HCT116 (cell line): ENCODE data around the gene CHTF18. TPM values are rescaled to one million over a fixed set of nuclear protein-coding genes. Genes with fewer than 3 reads are reported as not detected.

Source experiments
- ATAC-seq: fragments of 200-7000 bp; cut with Tn5 transposase; 2 replicates; pipeline ENCODE4 v1.9.1; 2020; ENCODE audit warnings: mild to moderate bottlenecking, moderate library complexity
- BruUV-seq: library from RNA; stranded (reverse); fragments of 400-500 nt; replicated peaks from 2 replicates; lab custom pipeline; 2021; lab: Mats Ljungman, UMichigan
- CTCF ChIA-PET: fragments of 300-600 bp; sonication (Branson Sonifier 250); formaldehyde crosslinking; loops from one replicate; lab custom pipeline; 2021; ENCODE audit warnings: antibody characterized with exemption; lab: Charles Lee
- POLR2A ChIA-PET: fragments of 300-600, 350-600 bp; sonication (Branson Sonifier 250); formaldehyde crosslinking; loops from one replicate; lab custom pipeline; 2021; ENCODE audit warnings: antibody characterized with exemption; lab: Charles Lee
- RAD21 ChIA-PET, 2 experiments: fragments of 300-600 bp; sonication (Branson Sonifier 250); formaldehyde crosslinking; loops; one replicate each; lab custom pipeline; 2023; ENCODE audit warnings: low total read pairs in 2 of 2; ENCODE audit not compliant: uncharacterized antibody in 2 of 2, unreplicated experiment in 2 of 2, low non-redundant PET in 1 of 2; lab: Charles Lee
- DNase-seq: peaks from one replicate; pipeline ENCODE4 v3.0.0-alpha.2; 2010; ENCODE audit warnings: low read depth, low spot score
- H2AFZ ChIP-seq: fragments of 200-600 bp; shearing (Covaris generic), sonication (generic); 2 replicates; pipeline ENCODE4 v1.6.1; 2017; ENCODE audit warnings: low read depth, mixed run types, mixed read lengths, antibody characterized with exemption, low read length; ENCODE audit not compliant: poor library complexity, severe bottlenecking
- H3K27ac ChIP-seq: 2 replicates; pipeline ENCODE4 v1.5.1; 2012; ENCODE audit warnings: low read depth, low read length
- H3K27me3 ChIP-seq: fragments of 200-600 bp; sonication (generic); 2 replicates; pipeline ENCODE4 v1.6.1; 2016; ENCODE audit warnings: mixed run types, low read length, mixed read lengths; ENCODE audit not compliant: insufficient read depth
- H3K36me3 ChIP-seq, 2 experiments: fragments of 200-500 bp in 1 of 2; fragments of 200-600 bp in 1 of 2; sonication (Bioruptor generic) in 1 of 2; sonication (generic) in 1 of 2; 2 replicates each; pipeline versions ENCODE4 v1.5.1 to v1.6.1; 2014 to 2016; ENCODE audit warnings: low read length in 2 of 2, inconsistent platforms in 1 of 2, mixed read lengths in 1 of 2, mixed run types in 1 of 2; ENCODE audit not compliant: insufficient read depth in 2 of 2, control insufficient read depth in 1 of 2
- H3K4me1 ChIP-seq, 2 experiments: fragments of 200-600 bp in 1 of 2; sonication (generic) in 1 of 2; 2 replicates each; pipeline versions ENCODE4 v1.5.1 to v1.6.1; 2012 to 2017; ENCODE audit warnings: low read length in 2 of 2, inconsistent platforms in 1 of 2, mild to moderate bottlenecking in 1 of 2, mixed read lengths in 1 of 2, mixed run types in 1 of 2, moderate library complexity in 1 of 2; ENCODE audit not compliant: insufficient read depth in 2 of 2, control insufficient read depth in 1 of 2
- H3K4me2 ChIP-seq: fragments of 200-600 bp; sonication (generic); 2 replicates; pipeline ENCODE4 v1.6.1; 2017; ENCODE audit warnings: mixed run types, low read length, mixed read lengths
- H3K4me3 ChIP-seq, 2 experiments: fragments of 200-600 bp in 1 of 2; sonication (generic) in 1 of 2; replicated peaks in 1 of 2; 2 replicates each; pipeline ENCODE4 v1.5.1; 2011 to 2016; ENCODE audit warnings: low read length in 2 of 2, control low read depth in 1 of 2, low read depth in 1 of 2, mild to moderate bottlenecking in 1 of 2, mixed read lengths in 1 of 2, mixed run types in 1 of 2
- H3K79me2 ChIP-seq: fragments of 200-600 bp; sonication (generic); 2 replicates; pipeline ENCODE4 v1.6.1; 2017; ENCODE audit warnings: mild to moderate bottlenecking, mixed run types, low read length, moderate library complexity, mixed read lengths; ENCODE audit not compliant: insufficient read depth
- H3K9ac ChIP-seq: fragments of 200-600 bp; sonication (generic); 2 replicates; pipeline ENCODE4 v1.6.1; 2016; ENCODE audit warnings: low read length, mixed read lengths
- H3K9me2 ChIP-seq: fragments of 200-600 bp; sonication (generic), shearing (Covaris generic); 2 replicates; pipeline ENCODE4 v1.6.1; 2017; ENCODE audit warnings: mixed run types, mild to moderate bottlenecking, moderate library complexity; ENCODE audit not compliant: insufficient read depth
- H3K9me3 ChIP-seq, 2 experiments: fragments of 200-500 bp in 1 of 2; fragments of 200-600 bp in 1 of 2; sonication (Bioruptor generic) in 1 of 2; sonication (generic) in 1 of 2; 2 replicates each; pipeline ENCODE4 v1.6.1; 2014 to 2017; ENCODE audit warnings: low read length in 2 of 2, mixed read lengths in 2 of 2, inconsistent platforms in 1 of 2, low read depth in 1 of 2, mild to moderate bottlenecking in 1 of 2, mixed run types in 1 of 2, moderate library complexity in 1 of 2; ENCODE audit not compliant: control insufficient read depth in 1 of 2, insufficient read depth in 1 of 2
- H4K20me1 ChIP-seq: fragments of 200-600 bp; sonication (generic), shearing (Covaris generic); 2 replicates; pipeline ENCODE4 v1.6.1; 2017; ENCODE audit warnings: mixed run types, mild to moderate bottlenecking, moderate library complexity; ENCODE audit not compliant: insufficient read depth
- EGR1 ChIP-seq: IDR thresholded peaks from 2 replicates; pipeline ENCODE4 v1.6.1; 2012; ENCODE audit warnings: low read depth
- EZH2 ChIP-seq: fragments of 200-600 bp; sonication (generic); IDR thresholded peaks from 2 replicates; pipeline ENCODE4 v1.6.1; 2017; ENCODE audit warnings: antibody characterized with exemption, mixed run types
- JUND ChIP-seq: IDR thresholded peaks from 2 replicates; pipeline ENCODE4 v1.6.1; 2012
- ZFX ChIP-seq: fragments of 450-650 bp; IDR thresholded peaks from 2 replicates; pipeline ENCODE4 v1.6.1; 2017
- ZNF274 ChIP-seq: fragments of 200-500 bp; sonication (Bioruptor generic); IDR thresholded peaks from 2 replicates; pipeline ENCODE4 v1.6.1; 2014; ENCODE audit warnings: mild to moderate bottlenecking, low read depth, low read length, inconsistent platforms
- intact Hi-C: fragments of 100-400 bp; cut with micrococcal nuclease; formaldehyde crosslinking; loops from 2 replicates; pipeline ENCODE4 v1.10.0; 2022
- total RNA-seq: library from RNA; stranded (reverse); gene quantifications from one replicate; pipeline ENCODE4 v1.2.1, GENCODE V29; 2021; ENCODE audit not compliant: unreplicated experiment
- TF ChIP-seq, protein P1 (sequence below): IDR thresholded peaks from 2 replicates; pipeline ENCODE4 v1.6.1; 2011; ENCODE audit warnings: mild to moderate bottlenecking, low read length, moderate library complexity; ENCODE audit not compliant: insufficient replicate concordance; ENCODE audit errors: extremely low read depth
- TF ChIP-seq, protein P2 (sequence below): IDR thresholded peaks from 2 replicates; pipeline ENCODE4 v1.6.1; 2012
- TF ChIP-seq, protein P3 (sequence below), 3 experiments: fragments of 200-600 bp in 1 of 3; sonication (generic) in 1 of 3; IDR thresholded peaks in 2 of 3; conservative IDR thresholded peaks in 1 of 3; 2 replicates each; pipeline ENCODE4 v1.5.1; 2012 to 2017; ENCODE audit warnings: low read depth in 2 of 3, low read length in 2 of 3, antibody characterized with exemption in 1 of 3, borderline replicate concordance in 1 of 3, control low read depth in 1 of 3, mild to moderate bottlenecking in 1 of 3, mixed read lengths in 1 of 3, mixed run types in 1 of 3, moderate library complexity in 1 of 3; ENCODE audit not compliant: insufficient read depth in 1 of 3

CHTF18 gene
- total RNA-seq, 1 experiment from 2014 or later = 145 TPM

DNA sequence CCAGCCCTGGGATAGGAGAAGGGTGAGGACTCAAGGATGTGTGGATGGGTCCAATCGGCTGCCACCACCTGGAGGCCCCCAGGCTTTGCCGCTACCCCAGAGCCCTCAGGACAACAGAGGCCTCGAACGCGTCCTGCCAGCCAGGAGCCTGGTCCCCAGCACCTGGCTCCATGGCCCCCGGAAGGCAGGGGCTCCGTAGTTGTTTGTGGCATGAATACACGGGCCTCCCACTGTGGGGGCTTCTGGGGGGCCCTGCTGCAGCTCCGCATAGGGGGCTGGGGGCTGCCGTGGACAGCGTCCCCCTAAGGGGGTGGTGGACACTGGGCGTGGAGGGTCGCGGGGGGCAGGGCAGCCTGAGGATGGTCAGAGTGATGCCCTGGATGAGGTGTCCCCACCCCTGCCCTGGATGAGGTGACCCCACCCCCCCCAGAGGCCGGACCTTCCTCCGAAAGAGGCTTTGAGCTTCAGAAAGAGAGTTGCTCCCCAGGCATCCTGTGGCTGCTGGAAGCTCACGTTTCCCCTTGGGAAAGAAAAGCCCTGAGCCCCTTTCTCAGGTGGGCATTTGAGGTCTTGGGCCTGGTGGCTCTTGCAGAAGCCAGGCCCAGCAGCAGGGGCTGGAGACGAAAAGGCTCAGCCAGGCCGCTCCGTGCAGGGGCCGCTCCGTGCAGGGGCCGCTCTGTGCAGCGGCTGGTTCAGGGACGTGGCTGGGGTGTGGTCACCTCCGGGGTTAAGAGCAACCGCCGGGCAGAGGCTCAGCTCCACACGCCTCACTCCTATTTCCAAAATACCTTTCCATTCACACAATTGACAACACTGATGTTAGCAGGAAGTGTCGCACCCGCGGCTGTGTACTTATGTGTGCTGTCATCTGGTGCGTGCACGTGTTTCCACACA, 52.4 kb downstream of the CHTF18 start (continued):
- TF ChIP-seq, protein P1, sequence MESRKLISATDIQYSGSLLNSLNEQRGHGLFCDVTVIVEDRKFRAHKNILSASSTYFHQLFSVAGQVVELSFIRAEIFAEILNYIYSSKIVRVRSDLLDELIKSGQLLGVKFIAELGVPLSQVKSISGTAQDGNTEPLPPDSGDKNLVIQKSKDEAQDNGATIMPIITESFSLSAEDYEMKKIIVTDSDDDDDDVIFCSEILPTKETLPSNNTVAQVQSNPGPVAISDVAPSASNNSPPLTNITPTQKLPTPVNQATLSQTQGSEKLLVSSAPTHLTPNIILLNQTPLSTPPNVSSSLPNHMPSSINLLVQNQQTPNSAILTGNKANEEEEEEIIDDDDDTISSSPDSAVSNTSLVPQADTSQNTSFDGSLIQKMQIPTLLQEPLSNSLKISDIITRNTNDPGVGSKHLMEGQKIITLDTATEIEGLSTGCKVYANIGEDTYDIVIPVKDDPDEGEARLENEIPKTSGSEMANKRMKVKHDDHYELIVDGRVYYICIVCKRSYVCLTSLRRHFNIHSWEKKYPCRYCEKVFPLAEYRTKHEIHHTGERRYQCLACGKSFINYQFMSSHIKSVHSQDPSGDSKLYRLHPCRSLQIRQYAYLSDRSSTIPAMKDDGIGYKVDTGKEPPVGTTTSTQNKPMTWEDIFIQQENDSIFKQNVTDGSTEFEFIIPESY = no peak

DNA sequence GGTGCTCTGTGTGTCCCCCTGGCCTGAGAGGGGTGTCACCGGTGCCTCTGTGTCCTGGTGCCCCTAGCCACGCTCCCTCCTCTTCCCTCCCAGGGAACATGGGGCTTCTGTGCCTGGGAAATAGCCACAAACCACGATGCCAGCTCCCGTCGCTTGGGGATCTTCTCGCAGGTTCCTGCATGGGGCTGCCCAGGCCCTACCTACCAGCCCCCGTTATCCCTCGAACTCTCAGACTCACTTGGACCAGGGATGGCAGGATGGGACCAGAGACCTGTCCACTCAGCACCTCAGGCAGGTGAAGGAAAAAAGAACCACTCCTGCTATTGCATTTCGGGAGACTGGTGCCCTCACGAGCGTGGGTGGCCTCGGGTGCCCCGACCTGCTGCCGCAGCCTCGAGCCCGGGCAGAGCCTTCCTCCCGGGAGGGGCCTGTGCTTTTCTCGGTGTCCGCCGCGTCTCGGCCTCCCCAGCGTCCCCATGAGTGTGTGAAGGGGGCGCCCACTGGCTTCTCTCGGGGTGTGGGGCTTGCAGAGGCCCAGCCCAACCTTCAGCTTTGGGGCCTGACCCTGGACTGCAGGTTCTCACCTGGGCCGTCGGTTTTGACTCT, 53.1 kb downstream of the CHTF18 start:
- intact Hi-C loops = no loop called here
- ATAC-seq = no peak
- peaks cover 0 to 6% of the 10 kb centered on the region in 2 experiments; a peak in 2 of 4 replicates for H3K9me3 ChIP-seq
- no peaks in the 10 kb centered on the region for H3K27me3 ChIP-seq
- CTCF ChIA-PET = no interaction called here
- H3K36me3 ChIP-seq = no peaks in the 10 kb centered on the region
- DNase-seq = no peak
- no peaks in the 10 kb centered on the region for H3K4me1 ChIP-seq
- H3K9me2 ChIP-seq = no peaks in the 10 kb centered on the region
- no peak overlapping the region for H3K9ac ChIP-seq
- no peak overlapping the region for H3K4me3 ChIP-seq
- no peak overlapping the region for H2AFZ ChIP-seq
- no peak overlapping the region for H3K27ac ChIP-seq
- no TSS peak for BruUV-seq
- TF ChIP-seq EGR1 = no peak
- TF ChIP-seq JUND = no peak
- TF ChIP-seq, protein P2, sequence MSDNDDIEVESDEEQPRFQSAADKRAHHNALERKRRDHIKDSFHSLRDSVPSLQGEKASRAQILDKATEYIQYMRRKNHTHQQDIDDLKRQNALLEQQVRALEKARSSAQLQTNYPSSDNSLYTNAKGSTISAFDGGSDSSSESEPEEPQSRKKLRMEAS = no peak
- no peak for TF ChIP-seq ZNF274
- TF ChIP-seq, protein P3, sequence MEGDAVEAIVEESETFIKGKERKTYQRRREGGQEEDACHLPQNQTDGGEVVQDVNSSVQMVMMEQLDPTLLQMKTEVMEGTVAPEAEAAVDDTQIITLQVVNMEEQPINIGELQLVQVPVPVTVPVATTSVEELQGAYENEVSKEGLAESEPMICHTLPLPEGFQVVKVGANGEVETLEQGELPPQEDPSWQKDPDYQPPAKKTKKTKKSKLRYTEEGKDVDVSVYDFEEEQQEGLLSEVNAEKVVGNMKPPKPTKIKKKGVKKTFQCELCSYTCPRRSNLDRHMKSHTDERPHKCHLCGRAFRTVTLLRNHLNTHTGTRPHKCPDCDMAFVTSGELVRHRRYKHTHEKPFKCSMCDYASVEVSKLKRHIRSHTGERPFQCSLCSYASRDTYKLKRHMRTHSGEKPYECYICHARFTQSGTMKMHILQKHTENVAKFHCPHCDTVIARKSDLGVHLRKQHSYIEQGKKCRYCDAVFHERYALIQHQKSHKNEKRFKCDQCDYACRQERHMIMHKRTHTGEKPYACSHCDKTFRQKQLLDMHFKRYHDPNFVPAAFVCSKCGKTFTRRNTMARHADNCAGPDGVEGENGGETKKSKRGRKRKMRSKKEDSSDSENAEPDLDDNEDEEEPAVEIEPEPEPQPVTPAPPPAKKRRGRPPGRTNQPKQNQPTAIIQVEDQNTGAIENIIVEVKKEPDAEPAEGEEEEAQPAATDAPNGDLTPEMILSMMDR (IDR thresholded peaks at IDR 0.05 in 2 of 3, conservative IDR thresholded peaks at IDR 0.05 in 1 of 3; ENCODE audit: borderline replicate concordance in 1 of 3, insufficient read depth in 1 of 3, low read depth in 2 of 3, low read length in 2 of 3) = no peak
- no peak for TF ChIP-seq ZFX
- TF ChIP-seq EZH2 = no peak
- TF ChIP-seq, all 23 proteins: peak for 0
- POLR2A ChIA-PET = no interaction called here
- RAD21 ChIA-PET = no interaction called here
- H3K4me2 ChIP-seq = no peak overlapping the region
- no peaks in the 10 kb centered on the region for H4K20me1 ChIP-seq
- H3K79me2 ChIP-seq = no peaks in the 10 kb centered on the region
